GM12878 (cell line): ENCODE data around the gene ANOS1.

Source experiments
- EGR1 ChIP-seq, 2 experiments: IDR thresholded peaks; 1 replicate in 1 of 2; 2 replicates in 1 of 2; pipeline ENCODE4 v1.6.1; 2011 to 2012; ENCODE audit warnings: low read depth in 2 of 2, low read length in 2 of 2, borderline replicate concordance in 1 of 2, mild to moderate bottlenecking in 1 of 2, moderate library complexity in 1 of 2
- POLR2A ChIP-seq: IDR thresholded peaks from 2 replicates; pipeline ENCODE4 v1.6.1; 2011; ENCODE audit warnings: low read depth, mild to moderate bottlenecking, low read length
- POLR2AphosphoS5 ChIP-seq: IDR thresholded peaks from 2 replicates; pipeline ENCODE4 v1.6.1; 2011; ENCODE audit warnings: mild to moderate bottlenecking, low read length, inconsistent platforms
- TBL1XR1 ChIP-seq: IDR thresholded peaks from 2 replicates; pipeline ENCODE4 v1.6.1; 2012; ENCODE audit warnings: low read depth, low read length, improper control_type of control experiment
- TF ChIP-seq, protein P1 (sequence below): IDR thresholded peaks from 2 replicates; pipeline ENCODE4 v1.6.1; 2012; ENCODE audit warnings: low read depth, low read length, improper control_type of control experiment

DNA sequence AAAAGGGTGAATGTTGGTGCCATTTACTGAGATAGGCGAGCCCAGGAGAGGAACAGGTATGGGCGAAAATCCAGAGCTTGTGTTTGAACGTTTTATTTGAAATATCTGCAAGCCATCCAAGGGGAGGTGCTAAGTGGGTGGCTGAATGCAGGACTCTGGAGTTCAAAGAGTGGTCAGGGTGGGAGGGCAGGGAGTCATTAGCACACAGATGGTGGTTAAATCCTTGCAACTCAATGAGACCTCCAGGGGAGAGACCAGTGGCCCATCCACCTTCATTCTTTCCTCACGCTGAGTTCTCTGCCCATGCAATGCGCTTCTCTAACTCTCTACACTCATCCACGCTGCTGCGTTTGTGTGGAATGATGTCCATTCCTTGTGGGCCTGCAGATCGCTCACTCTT lies 166.2 kb downstream of the ANOS1 start:
- no peak for TF ChIP-seq TBL1XR1
- TF ChIP-seq EGR1 (IDR thresholded peaks at IDR 0.05; ENCODE audit: borderline replicate concordance in 1 of 2, low read depth in 2 of 2, low read length in 2 of 2): no peak
- no peak for TF ChIP-seq POLR2A
- no peak for TF ChIP-seq POLR2AphosphoS5
- TF ChIP-seq, protein P1, sequence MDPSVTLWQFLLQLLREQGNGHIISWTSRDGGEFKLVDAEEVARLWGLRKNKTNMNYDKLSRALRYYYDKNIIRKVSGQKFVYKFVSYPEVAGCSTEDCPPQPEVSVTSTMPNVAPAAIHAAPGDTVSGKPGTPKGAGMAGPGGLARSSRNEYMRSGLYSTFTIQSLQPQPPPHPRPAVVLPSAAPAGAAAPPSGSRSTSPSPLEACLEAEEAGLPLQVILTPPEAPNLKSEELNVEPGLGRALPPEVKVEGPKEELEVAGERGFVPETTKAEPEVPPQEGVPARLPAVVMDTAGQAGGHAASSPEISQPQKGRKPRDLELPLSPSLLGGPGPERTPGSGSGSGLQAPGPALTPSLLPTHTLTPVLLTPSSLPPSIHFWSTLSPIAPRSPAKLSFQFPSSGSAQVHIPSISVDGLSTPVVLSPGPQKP: no peak
